GM19452 (cell line): Measurements from ENCODE around the gene JMJD7.

Experiments
- ATAC-seq: cut with Tn5 transposase; IDR thresholded peaks from one replicate; pipeline ENCODE4 v1.9.1; 2021; ENCODE audit not compliant: unreplicated experiment

Gene JMJD7

GRCh38 chr15:41799488-41799805 lies 28.4 kb upstream of the JMJD7 start:
- no peak for ATAC-seq

GRCh38 chr15:41801185-41801584 lies 26.7 kb upstream of the JMJD7 start:
- no peak for ATAC-seq

GRCh38 chr15:41801850-41802455 lies 25.9 kb upstream of the JMJD7 start:
- ATAC-seq = no peak

DNA sequence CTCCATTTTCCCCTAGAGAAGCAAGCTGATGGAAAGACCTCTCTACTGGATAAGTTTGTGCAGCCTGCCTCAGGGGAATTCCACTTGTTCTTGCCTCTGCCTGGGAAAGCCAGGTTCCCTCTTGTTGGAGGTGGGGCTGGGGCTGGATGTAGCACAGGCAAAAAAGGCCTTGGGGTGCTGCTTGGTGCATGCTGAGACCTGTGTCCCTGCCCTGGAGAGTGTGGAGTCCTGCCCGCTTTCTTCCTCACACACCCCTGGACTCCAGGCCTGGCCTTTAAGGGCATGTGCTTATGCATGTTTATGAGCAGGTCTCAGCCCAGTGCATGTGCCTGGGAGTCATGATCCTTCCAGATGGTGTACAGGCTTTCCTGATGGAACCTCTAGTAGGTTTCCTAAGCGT lies 23.5 kb upstream of the JMJD7 start:
- no peak for ATAC-seq

- ATAC-seq = no peak
Measured at GRCh38 chr15:41804916-41805666, 22.8 kb upstream of the JMJD7 start.

DNA sequence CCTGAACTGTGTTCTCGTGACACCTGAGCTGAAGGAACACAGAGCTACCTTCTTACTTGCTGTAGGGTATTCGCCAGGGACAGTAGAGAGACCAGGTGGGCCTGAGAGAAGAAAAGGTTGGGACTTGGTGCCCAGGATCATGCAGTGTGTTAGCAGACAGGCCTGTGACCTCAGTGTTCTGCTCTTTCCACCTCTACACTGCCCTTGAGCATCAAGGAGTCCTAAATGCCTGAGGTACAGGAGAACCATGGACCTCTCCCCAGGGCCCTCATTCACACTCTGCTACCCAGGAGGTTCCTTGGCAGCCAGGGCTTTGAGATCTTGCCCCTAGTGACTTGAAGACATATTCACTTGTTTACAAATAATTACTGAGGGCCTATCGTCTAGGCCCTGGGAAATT lies 22.2 kb upstream of the JMJD7 start:
- no peak for ATAC-seq

- no peak for ATAC-seq
Measured at GRCh38 chr15:41806291-41807181, 21.4 kb upstream of the JMJD7 start.

DNA sequence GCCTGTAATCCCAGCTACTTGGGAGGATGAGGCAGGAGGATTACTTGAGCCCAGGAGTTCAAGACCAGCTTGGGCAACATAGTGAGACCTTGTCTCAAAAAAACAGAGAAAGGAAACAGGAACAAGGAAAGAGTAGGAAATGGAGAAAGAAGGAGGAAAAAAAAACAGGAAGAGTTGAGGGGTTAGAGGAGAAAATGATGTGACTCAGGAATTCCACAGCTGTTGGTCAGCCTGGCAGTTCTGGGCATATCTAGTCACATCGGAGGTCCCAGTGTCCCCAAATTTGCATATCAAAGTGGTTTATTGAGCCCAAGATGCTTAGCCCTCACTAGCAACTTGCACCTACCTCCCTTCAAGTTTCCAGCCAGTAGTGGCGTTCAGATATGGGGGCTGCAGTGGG lies 18.8 kb upstream of the JMJD7 start:
- ATAC-seq = no peak

DNA sequence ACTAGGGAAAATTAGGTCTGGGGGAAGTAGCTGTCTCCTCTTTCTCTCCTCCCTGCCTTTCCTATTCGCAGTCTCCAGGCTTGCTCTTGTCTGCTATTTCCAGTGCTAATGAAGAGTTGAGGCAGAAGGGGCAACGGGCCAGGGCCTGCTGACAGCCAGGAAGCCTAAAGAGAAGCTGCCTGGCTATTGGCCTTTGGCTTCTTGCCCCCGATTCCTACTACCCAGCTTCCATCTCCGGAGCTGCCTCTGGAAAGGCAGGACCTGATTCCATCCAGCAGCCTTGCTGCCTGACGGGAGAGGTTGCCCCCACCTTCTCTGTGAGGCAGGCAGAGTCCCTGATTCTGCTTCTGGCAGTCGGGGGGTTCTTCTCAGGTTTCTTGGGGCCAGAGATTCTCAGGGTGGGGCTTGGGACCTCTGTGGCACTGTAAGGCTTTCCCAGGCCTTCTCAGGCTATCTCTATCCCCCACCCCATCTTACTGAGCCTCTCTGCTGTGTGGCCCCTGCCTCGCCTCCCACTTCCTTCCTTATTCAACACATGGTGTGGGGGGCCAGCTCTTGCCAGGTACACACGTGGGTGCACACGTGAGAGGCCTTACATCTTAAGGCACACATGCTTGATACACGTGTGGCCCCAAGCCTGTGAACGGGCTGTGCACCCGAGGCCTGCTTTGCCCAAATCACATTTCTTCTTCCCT lies 18.2 kb upstream of the JMJD7 start:
- ATAC-seq = no peak

DNA sequence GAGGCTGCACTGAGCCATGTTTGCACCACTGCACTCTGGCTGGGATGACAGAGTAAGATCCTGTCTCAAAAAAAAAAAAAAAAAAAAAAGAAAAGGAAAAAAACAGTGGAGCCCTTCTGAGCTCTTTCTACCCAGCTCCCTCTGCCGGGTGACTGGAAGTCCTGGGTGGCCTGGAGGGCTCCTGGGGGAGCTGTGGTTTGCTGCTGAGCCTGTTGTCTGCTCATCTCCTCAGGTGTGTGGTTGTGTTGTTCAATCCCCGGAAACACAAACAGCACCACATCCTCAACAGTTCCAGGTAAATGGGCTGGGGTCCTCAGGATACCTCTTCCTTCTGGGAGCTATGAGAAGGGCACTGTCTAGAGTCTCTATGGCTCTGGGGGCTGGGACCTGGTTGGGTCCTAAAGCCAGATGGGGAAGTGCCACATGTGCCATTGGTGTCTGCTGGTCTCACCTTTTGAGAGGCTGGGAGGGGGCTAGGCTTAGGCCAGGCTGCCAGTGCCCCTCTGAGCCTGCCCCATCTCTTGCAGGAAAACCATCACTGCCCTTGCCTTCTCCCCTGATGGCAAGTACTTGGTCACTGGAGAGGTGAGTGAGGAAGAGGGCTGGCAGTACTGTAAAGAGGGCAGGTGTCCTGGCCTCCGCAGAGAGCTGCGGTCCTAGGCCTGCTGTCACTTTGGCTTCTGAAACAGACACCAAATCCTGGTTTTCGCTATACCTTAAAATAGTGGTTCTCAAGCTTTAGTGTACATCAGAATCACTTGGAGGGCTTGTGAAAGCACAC lies 17.1 kb upstream of the JMJD7 start:
- ATAC-seq = no peak

GRCh38 chr15:41811432-41812195 lies 16.3 kb upstream of the JMJD7 start:
- ATAC-seq = no peak

- ATAC-seq = no peak
Measured at GRCh38 chr15:41812820-41813375, 15.0 kb upstream of the JMJD7 start.

DNA sequence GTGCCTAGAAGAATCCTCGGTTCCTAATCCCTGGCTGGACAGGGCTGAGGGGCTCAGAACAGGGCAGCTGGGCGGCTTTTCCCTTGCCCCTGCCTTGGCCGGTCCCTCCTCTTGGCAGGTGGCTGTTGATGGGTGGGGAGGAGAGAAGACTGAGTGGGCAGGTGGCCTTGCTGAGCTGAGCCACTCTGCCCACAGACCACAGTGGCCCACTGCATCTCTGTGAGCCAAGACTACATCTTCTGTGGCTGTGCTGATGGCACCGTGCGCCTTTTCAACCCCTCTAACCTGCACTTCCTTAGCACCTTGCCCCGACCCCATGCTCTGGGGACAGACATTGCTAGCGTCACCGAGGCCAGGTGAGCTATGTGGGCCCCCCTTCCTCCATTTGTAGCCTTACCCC lies 14.5 kb upstream of the JMJD7 start:
- ATAC-seq = no peak

- ATAC-seq = no peak
Measured at GRCh38 chr15:41814534-41814933, 13.4 kb upstream of the JMJD7 start.

GRCh38 chr15:41816788-41817187 lies 11.1 kb upstream of the JMJD7 start:
- ATAC-seq = no peak

- no peak for ATAC-seq
Measured at GRCh38 chr15:41817327-41817726, 10.6 kb upstream of the JMJD7 start.

DNA sequence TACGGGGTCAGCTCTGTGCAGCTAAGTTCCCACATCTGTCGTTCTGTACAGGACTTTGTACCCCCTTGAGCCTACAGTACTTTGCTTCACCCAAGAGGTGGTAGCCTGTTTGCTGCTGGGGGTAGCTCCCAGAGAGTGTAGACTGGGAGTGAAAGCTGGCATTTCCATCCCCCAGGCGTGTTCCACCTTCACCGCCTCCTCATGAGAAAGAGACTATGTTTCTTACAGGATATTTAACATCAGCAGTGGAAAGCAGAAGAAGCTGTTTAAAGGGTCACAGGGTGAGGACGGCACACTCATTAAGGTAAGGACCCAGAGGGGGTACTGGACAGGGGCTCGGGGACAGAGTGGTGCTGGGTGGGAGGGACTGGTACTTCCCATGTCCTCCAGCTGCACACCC lies 10.1 kb upstream of the JMJD7 start:
- no peak for ATAC-seq

- no peak for ATAC-seq
Measured at GRCh38 chr15:41819455-41820050, 8.3 kb upstream of the JMJD7 start.

DNA sequence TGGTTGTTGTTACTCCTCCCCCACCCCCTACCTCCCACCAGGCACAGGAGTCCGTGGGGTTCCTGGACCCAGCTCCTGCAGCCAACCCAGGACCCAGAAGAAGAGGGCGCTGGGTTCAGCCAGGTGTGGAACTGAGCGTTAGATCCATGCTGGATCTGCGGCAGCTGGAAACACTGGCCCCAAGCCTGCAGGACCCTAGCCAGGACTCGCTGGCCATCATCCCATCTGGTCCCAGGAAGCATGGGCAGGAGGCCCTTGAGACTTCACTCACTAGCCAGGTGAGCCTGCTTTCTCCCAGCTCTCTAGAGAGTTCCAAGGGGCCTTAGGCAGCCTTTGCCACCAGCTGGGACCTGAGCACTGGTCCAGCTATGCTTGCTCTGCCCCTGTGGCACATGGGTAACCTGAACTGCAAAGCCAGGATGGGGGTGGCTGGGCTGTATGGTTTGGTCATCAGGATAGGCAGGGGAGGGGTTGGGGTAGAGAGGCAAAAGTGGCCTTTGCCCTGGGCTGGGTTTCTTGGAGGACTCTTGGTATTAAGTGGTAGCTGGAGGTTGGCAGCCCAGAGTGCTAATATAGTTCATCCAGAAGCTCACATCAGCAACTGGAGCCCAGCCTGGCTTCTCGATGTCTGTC lies 7.0 kb upstream of the JMJD7 start:
- no peak for ATAC-seq
